ENCODE measurements around the gene TIMP4. TPM values are rescaled to one million over a fixed set of nuclear protein-coding genes. Genes with fewer than 3 reads are reported as not detected.

The TIMP4 gene
- total RNA-seq, 2 donors from 2014 or later = 2.0 to 3.1 TPM

- no peak for DNase-seq
- Histone ChIP-seq H3K27ac (no peak overlapping the region), H3K9ac (ENCODE audit: low read depth in 2 of 2, low read length in 2 of 2) (no peak overlapping the region), H3K9me3 (no peaks in the 10 kb centered on the region), H3K4me1 (peaks cover 10% of the 10 kb centered on the region), H3K27me3 (no peaks in the 10 kb centered on the region), H3K4me3 (no peak overlapping the region), H3K36me3 (no peaks in the 10 kb centered on the region)
- TF ChIP-seq CTCF (IDR thresholded peaks at IDR 0.05) = no peak
- intact Hi-C loops (cut with DNase I) = no loop called here
These were observed 26.5 kb upstream of the TIMP4 start for GRCh38 chr3:12185172-12185710.

DNA sequence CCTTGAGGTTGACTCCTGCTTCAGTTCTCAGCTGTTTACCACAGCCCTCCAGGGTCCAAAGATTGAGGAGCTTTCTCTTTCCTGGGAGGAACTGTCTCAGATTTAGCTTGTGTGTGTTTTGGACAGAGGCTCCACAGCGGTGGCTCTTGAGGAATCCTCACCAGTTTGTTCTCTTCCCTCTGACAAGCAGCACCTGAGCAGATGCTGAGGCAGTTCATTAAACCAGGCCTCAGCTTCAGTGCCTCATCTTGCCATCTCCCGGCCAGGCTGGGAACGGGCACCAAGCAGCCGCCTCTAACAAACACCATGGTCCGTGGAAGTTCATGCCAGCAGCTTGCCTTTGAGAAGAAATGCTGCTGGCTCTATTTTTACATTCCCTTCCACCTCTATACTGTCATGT lies 25.8 kb upstream of the TIMP4 start:
- Histone ChIP-seq H3K4me1 (peaks cover 10% of the 10 kb centered on the region), H3K36me3 (no peaks in the 10 kb centered on the region), H3K9ac (ENCODE audit: low read depth in 2 of 2, low read length in 2 of 2) (no peak overlapping the region), H3K4me3 (no peak overlapping the region), H3K27ac (no peak overlapping the region), H3K9me3 (no peaks in the 10 kb centered on the region), H3K27me3 (no peaks in the 10 kb centered on the region)
- intact Hi-C loops (cut with DNase I) = no loop called here
- DNase-seq = no peak
- no peak for TF ChIP-seq CTCF (IDR thresholded peaks at IDR 0.05)

GRCh38 chr3:12182687-12183441 lies 24.2 kb upstream of the TIMP4 start:
- DNase-seq = no peak
- H3K4me1 ChIP-seq = peaks cover 3% of the 10 kb centered on the region
- no peak overlapping the region for H3K4me3 ChIP-seq
- no peaks in the 10 kb centered on the region for H3K9me3 ChIP-seq
- H3K27ac ChIP-seq = no peak overlapping the region
- TF ChIP-seq CTCF (IDR thresholded peaks at IDR 0.05) = no peak
- no peaks in the 10 kb centered on the region for H3K27me3 ChIP-seq
- intact Hi-C loops (cut with DNase I) = no loop called here
- H3K36me3 ChIP-seq = no peaks in the 10 kb centered on the region
- no peak overlapping the region for H3K9ac ChIP-seq (ENCODE audit: low read depth in 2 of 2, low read length in 2 of 2)

DNA sequence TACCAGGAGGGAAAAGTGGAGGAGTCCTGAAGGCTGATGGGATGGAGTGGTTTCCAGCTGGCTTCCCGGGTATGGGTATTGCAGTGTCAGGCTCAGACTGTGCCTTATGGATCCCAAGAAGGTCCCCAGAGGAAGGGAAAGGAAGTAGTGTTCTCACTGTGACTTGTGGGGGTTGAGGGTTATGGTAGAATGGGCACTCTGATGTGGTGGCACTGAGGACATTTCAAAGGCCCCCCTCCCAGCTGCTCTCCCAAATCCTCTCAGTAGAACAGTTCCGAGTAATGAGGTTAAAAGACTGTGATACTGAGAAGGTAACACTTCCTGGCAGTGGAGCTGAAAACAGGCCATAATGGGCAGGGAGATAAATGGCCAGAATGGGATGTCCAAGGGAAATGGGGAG lies 23.1 kb upstream of the TIMP4 start:
- Histone ChIP-seq H3K36me3 (no peaks in the 10 kb centered on the region), H3K4me1 (no peaks in the 10 kb centered on the region), H3K27me3 (no peaks in the 10 kb centered on the region), H3K27ac (no peak overlapping the region), H3K9ac (ENCODE audit: low read depth in 2 of 2, low read length in 2 of 2) (no peak overlapping the region), H3K4me3 (no peak overlapping the region), H3K9me3 (no peaks in the 10 kb centered on the region)
- DNase-seq = no peak
- intact Hi-C loops (cut with DNase I) = no loop called here
- no peak for TF ChIP-seq CTCF (IDR thresholded peaks at IDR 0.05)

DNA sequence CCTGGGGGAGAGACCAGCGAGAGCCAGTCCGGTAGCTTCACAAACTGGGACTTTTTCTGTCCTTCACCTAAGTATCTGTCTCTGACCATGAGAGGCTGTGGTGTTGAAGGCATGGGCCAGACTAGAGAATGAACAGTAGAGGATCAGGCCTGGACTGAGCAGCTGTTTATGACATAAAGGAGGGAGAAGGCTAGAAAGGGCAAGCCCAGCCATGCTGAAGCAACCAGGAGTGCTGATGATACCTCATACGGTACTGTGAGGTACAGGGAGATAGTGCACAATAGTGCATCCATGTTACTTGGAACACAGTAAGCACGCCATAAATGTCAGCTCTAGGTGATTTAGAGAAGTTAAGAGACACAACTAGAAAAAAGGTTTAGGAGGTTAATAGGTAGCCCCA lies 22.6 kb upstream of the TIMP4 start:
- H3K27ac ChIP-seq = no peak overlapping the region
- no peaks in the 10 kb centered on the region for H3K4me1 ChIP-seq
- no peaks in the 10 kb centered on the region for H3K27me3 ChIP-seq
- H3K4me3 ChIP-seq = no peak overlapping the region
- H3K36me3 ChIP-seq = no peaks in the 10 kb centered on the region
- intact Hi-C loops (cut with DNase I) = no loop called here
- no peaks in the 10 kb centered on the region for H3K9me3 ChIP-seq
- no peak for TF ChIP-seq CTCF (IDR thresholded peaks at IDR 0.05)
- H3K9ac ChIP-seq (ENCODE audit: low read depth in 2 of 2, low read length in 2 of 2) = no peak overlapping the region
- no peak for DNase-seq
